Activated naive CD8-positive, alpha-beta T cell treated with anti-CD3 and anti-CD28 coated beads, Interleukin-2, amount 50 U/mL, for 24 hours (primary cell): ENCODE results near the gene RPA4.

Source experiments
- ATAC-seq: fragments of 150-1000 bp; cut with Tn5 transposase; one replicate; pipeline ENCODE4 v1.10.0; 2021
- DNase-seq: peaks from one replicate; pipeline ENCODE4 v3.0.0; 2021
- H3K27ac Mint-ChIP-seq: one replicate; pipeline ENCODE4 v1.8.0; 2021; ENCODE audit warnings: mild to moderate bottlenecking, mixed read lengths
- H3K27me3 Mint-ChIP-seq: one replicate; pipeline ENCODE4 v1.8.0; 2021; ENCODE audit warnings: mixed read lengths
- H3K36me3 Mint-ChIP-seq: one replicate; pipeline ENCODE4 v1.8.0; 2021; ENCODE audit warnings: low read depth, mixed read lengths
- H3K4me1 Mint-ChIP-seq: one replicate; pipeline ENCODE4 v1.8.0; 2021; ENCODE audit warnings: mixed read lengths
- H3K4me3 Mint-ChIP-seq: one replicate; pipeline ENCODE4 v1.8.0; 2021; ENCODE audit warnings: mild to moderate bottlenecking, moderate library complexity, mixed read lengths
- H3K9me3 Mint-ChIP-seq: one replicate; pipeline ENCODE4 v1.8.0; 2021; ENCODE audit warnings: mixed read lengths

The RPA4 gene

DNA sequence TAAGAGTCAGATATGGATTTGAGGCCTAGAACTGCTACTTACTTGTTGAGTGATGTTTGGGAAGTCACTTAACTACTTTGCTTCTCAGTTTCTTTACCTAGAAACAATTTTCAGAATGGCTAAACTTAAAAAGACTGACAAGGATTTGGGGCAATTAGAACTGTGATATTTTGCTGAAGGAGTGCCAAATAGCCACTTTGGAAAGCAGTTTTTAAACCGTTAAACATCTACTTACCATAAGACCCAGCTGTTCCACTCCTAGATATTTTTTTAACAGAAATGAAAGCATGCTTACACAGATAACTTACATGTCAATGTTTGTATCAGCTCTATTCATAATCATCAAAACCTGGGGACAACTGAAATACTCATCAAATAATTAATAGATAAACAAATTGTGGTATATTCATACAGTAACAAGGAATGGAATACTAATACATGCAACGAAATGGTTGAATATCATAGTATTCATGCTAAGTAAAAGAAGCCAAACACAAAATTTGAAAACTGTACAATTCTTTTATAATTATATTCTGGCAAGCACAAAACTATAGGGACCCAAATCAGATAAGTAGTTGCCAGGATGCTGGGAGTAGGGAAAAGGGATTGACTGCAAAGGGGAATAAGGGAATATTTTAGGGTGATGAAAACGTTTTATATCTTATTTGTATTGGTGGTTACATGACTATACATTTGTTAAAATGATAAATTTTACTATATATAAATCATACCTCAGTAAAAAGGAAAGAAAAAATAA lies 24.0 kb downstream of the RPA4 start:
- H3K36me3 Mint-ChIP-seq, result peaks cover 3% of the 10 kb centered on the region
- ATAC-seq, result no peak
- H3K4me3 Mint-ChIP-seq, result no peak overlapping the region
- no peaks in the 10 kb centered on the region for H3K9me3 Mint-ChIP-seq
- no peaks in the 10 kb centered on the region for H3K27me3 Mint-ChIP-seq
- no peak for DNase-seq
- no peak overlapping the region for H3K27ac Mint-ChIP-seq
- H3K4me1 Mint-ChIP-seq, result no peaks in the 10 kb centered on the region

DNA sequence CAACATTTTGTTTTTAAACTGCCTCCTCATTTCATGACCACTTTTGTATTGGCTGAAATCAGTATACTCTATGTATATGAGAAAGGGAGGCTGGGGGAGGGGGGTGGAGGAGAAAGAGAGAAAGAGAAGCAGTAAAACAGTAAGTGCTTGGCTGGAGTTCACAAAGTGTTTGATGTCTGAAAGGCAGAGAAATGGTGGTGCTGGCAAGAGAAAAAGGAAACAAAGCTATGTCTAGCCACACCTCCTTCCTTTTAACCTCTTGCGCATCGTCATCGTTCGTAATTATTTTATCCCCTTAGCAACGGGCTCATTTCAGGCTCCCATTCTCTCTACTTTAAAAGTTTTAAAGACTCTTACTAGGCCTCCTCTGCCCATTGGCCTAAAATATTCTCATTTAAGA lies 25.6 kb downstream of the RPA4 start:
- peaks cover 3% of the 10 kb centered on the region for H3K36me3 Mint-ChIP-seq
- DNase-seq (no peak), ATAC-seq (no peak)
- H3K9me3 Mint-ChIP-seq, result no peaks in the 10 kb centered on the region
- H3K4me1 Mint-ChIP-seq, result peaks cover 2% of the 10 kb centered on the region
- no peak overlapping the region for H3K27ac Mint-ChIP-seq
- no peak overlapping the region for H3K4me3 Mint-ChIP-seq
- no peaks in the 10 kb centered on the region for H3K27me3 Mint-ChIP-seq

GRCh38 chrX:96918864-96919263 lies 35.2 kb downstream of the RPA4 start:
- Mint-ChIP-seq H3K4me3 (no peak overlapping the region), H3K36me3 (peaks cover 6% of the 10 kb centered on the region), H3K4me1 (peaks cover 6% of the 10 kb centered on the region), H3K27ac (no peak overlapping the region), H3K27me3 (no peaks in the 10 kb centered on the region), H3K9me3 (no peaks in the 10 kb centered on the region)
- ATAC-seq (no peak), DNase-seq (no peak)

DNA sequence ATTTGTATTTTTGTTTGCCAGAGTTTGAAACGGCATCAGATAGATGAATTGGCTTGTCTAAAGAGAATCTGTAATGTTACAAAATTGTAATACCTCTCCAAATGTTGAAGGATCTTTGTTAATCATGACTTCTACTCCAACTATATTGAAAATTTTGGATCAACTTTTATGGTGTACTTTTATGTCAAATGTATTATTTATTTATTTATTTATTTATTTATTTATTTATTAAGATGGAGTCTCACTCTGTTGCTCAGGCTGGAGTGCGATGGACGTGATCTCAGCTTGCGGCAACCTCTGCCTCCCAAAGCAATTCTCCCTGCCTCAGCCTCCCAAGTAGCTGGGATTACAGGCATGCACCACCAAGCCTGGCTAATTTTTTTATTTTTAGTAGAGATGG lies 36.0 kb downstream of the RPA4 start:
- Mint-ChIP-seq H3K36me3 (peaks cover 6% of the 10 kb centered on the region), H3K27me3 (no peaks in the 10 kb centered on the region), H3K4me1 (peaks cover under 1% of the 10 kb centered on the region), H3K27ac (no peak overlapping the region), H3K4me3 (no peak overlapping the region), H3K9me3 (no peaks in the 10 kb centered on the region)
- no peak for DNase-seq
- ATAC-seq, result no peak

DNA sequence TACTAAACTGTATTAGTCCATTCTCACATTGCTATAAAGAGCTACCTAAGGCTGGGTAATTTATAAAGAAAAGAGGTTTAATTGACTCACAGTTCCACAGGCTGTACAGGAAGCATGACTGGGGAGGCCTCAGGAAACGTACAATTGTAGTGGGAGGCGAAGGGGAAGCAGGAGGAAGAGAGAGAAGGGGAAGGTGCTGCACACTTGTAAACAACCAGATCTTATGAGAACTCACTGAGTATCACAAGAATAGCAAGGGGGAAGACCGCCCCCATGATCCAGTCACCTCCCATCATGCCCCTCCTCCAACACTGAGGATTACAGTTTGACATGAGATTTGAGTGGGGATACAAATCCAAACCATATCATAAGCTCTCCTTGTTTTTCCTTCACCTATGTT lies 40.9 kb downstream of the RPA4 start:
- no peaks in the 10 kb centered on the region for H3K4me1 Mint-ChIP-seq
- no peak overlapping the region for H3K27ac Mint-ChIP-seq
- H3K27me3 Mint-ChIP-seq, result no peaks in the 10 kb centered on the region
- no peak overlapping the region for H3K4me3 Mint-ChIP-seq
- ATAC-seq, result no peak
- no peak for DNase-seq
- H3K36me3 Mint-ChIP-seq, result peaks cover 4% of the 10 kb centered on the region
- peaks cover 4% of the 10 kb centered on the region for H3K9me3 Mint-ChIP-seq

DNA sequence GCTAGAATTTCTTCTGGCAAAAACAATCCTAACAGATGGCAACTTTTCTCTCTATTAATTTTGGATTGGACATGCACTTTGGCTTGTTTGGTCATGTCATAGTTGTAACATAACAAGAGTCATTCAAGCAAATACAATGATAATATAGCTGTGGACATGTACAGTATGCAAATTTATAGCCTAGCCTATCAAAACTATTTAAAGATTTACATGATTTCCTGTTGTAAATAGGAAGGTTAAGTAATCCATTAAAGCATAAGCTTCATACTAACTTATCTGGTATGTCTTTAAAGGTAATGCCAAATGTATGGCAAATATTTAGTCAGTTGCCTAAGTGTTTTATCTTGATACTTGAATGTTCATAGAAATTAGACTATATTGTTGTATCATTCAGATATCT lies 45.3 kb downstream of the RPA4 start:
- peaks cover 4% of the 10 kb centered on the region for H3K9me3 Mint-ChIP-seq
- DNase-seq, result no peak
- no peak overlapping the region for H3K27ac Mint-ChIP-seq
- H3K4me1 Mint-ChIP-seq, result no peaks in the 10 kb centered on the region
- no peak overlapping the region for H3K4me3 Mint-ChIP-seq
- no peaks in the 10 kb centered on the region for H3K27me3 Mint-ChIP-seq
- ATAC-seq, result no peak
- peaks cover 1% of the 10 kb centered on the region for H3K36me3 Mint-ChIP-seq
